SHP77 (cell line): ENCODE measurements around the gene BEND2.
"Not testable (repeated sequence)": the region's sequence is repeated elsewhere in the genome, so short reads cannot be mapped to it uniquely, and the experiment has no call there.

Source experiments
- DNase-seq, 2 experiments: peaks; one replicate each; lab custom pipeline; 2025; lab: John Stamatoyannopoulos, UW

The BEND2 gene

DNA sequence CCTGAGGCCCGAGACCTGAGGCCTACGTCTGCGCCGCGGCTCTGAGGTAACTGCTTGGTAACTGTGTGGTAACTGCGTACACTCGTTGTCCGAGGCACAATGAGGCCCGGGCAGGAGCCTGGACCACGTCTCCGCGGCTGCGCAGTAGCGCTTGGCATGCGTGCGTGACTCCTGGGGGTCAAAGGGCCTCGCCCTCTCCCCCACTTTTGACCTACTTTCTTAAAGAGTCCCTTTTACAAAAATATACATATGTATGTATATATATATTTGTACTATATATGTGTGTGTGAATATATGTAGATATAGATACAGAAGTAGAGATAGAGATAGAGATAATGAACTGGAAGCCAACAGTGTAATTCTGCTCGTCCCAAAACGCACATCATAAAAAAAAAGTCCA is at the start of gene BEND2:
BEND2 (minus strand) TSS at position 101 of the 400 bp plus-strand sequence. CDS start 136 bp downstream, outside the sequence.
- DNase-seq = no peak

DNA sequence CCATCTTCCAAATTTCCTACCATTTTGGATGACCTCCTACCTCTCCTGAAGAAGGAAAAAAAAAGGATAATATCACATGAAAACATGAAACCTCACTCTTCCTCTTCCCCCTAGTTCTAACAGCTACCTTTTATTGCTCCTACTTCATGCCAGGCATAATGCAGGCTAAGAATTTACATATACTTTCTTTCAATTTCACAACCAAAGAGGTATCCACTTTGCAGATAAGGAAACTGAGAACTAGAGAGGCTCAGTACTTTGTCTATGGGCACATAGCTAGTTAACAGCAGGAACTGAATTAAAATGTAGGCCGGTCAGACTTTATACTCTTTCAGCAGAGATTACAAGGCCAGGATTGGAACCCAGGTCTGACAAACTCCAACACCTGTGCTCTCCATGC is 34.4 kb upstream of the BEND2 start:
- DNase-seq = no peak

DNA sequence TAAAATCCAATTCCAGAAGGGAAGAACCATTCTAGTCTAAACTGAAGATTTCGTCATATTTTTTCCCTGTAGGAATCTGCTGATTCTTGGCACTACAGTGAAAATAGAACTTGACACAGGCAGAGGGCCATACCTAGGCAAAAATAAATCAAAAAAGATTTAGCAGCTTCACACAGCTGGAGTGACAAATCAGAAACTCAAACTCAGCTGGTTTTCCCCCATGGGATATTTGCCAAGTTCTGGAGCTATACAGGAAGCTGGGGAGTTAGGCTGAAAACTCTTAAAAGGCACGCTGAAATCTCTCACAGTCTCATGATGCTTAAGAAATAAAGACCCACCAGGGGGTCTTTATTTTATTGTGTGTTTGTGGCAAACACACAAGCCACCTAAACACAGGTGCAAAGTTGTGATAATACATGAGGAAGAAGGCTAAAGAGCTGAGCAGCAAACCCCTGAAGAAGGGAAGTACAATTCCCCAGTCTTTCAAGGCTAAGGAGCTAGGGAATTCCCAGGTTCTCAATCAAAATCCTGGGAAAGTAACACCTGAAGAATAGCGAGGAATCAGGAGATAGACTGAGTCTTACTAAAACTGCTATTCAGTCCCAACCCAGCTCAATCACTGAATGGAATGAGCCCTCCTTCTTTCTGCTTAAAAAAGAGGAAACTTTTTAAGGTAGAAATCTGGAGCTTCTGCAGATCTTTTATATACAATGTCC is 32.1 kb upstream of the BEND2 start:
- no peak for DNase-seq

GRCh38 chrX:18229646-18230045 is 9.0 kb upstream of the BEND2 start:
- DNase-seq = not testable (repeated sequence)

GRCh38 chrX:18228069-18228468 is 7.4 kb upstream of the BEND2 start:
- DNase-seq = no peak

DNA sequence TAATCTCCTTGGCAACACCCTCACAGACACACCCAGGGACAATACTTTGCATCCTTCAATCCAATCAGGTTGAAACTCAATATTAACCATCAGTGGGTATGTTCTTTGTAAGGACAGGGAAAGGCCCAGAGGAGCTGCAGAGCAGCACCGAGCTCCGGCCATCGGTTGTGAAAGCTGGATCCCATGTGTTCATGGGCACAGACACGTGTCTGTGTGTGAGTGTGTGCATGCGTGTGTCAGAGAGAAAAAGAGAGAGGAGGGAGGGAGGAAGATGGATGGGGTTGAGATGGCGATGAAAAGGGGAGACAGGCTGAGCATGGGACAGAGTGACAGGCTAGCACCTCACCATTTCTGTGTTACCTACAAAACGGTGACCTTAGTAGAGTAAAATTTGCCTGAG is 6.8 kb upstream of the BEND2 start:
- no peak for DNase-seq

DNA sequence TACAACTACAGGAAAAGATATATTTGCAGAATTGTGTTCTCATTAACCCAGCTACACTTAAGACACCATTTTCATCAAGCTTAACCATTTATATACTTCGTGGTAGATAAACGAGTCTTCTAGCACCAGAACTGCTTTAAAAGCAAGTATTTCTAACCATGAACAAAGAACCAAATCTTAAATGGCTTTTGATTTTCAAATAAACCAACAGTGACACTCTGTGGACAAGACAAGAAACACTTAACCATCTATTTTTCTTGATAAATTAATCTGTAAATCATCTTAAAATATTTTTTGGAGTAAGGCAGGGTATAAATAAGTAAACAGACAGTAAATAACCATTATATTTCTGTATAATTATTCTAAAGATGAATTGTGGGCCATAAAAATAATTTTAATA is 10.2 kb downstream of the BEND2 start:
- DNase-seq = peak in 1 of 2 experiments; percentile 16

- no peak for DNase-seq
Measured at GRCh38 chrX:18206657-18207056, 14.0 kb downstream of the BEND2 start.

DNA sequence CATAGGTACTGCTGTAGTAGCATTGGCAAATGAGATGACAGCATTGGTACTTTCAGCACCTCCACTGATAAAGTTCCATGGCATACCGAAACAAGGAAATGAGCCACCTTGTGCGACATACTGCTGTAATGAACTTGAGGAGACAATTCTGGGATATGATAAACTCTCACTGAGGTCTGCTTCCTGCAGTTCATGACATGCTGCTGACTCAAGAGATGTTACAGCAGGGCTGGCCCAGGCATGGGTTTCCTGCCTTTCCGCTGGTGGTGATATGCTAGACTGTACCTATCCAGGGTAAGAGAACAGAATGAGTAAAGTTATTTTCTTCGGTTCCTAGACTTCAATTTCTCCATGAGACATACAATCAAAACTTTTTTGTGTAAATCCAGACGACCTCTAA is 17.1 kb downstream of the BEND2 start:
- DNase-seq = no peak

DNA sequence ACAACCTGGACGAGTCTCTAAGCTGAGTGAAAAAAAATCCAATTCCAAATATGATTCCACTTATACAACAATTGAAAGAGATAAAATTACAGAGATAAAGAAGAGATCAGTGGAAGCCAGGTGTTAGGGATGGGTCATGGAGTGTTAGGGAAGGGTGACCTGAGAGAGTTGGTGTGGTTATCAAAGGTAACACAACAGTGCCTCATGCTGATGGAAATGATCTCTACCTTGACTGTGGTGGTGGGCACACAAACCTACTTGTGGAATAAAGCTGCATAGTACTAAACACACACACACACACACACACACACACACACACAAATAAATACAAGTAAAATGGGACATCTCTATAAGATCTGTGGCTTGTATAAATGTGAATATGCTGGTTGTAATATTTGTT is 26.0 kb downstream of the BEND2 start:
- no peak for DNase-seq

GRCh38 chrX:18179446-18179845 is 41.2 kb downstream of the BEND2 start:
- DNase-seq = no peak

- DNase-seq = no peak
Measured at GRCh38 chrX:18174971-18175370, 45.7 kb downstream of the BEND2 start.

- no peak for DNase-seq
Measured at GRCh38 chrX:18174209-18174608, 46.5 kb downstream of the BEND2 start.

DNA sequence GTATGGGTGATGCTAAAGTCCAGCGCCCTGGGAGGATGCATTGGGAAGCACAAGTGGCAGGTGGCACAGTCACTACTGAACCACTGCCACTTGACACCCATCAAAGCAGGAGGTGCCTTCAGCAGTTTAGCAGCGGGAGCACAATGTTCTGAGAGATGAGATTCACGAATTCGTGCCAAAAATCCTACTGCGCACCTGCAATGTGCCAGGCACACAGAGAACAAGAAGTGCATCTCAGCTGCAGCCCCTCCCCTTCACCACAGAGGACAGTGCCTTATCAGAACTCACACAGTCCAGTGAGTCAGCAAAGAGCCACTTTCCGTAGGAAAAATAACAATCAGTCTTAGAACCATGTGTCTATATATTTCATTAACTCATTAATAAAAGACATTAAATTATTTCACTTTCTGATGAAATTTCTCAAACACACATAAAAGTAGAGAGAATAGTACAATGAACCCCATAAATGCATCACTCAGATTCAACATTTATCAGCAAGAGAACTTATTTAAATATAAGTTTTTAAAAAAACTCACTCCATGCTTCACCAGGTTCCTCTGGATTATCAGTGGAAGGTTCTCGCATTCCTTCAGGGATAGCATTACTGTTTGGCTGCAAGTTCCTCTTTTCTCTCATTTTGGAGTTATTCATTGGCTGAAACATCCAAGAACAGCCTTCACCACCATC is 47.0 kb downstream of the BEND2 start:
- DNase-seq = peak; percentile 60 to 71

GRCh38 chrX:18172970-18173369 is 47.7 kb downstream of the BEND2 start:
- DNase-seq = no peak

- no peak for DNase-seq
Measured at GRCh38 chrX:18170910-18171309, 49.8 kb downstream of the BEND2 start.

- no peak for DNase-seq
Measured at GRCh38 chrX:18166068-18166467, 54.6 kb downstream of the BEND2 start.

DNA sequence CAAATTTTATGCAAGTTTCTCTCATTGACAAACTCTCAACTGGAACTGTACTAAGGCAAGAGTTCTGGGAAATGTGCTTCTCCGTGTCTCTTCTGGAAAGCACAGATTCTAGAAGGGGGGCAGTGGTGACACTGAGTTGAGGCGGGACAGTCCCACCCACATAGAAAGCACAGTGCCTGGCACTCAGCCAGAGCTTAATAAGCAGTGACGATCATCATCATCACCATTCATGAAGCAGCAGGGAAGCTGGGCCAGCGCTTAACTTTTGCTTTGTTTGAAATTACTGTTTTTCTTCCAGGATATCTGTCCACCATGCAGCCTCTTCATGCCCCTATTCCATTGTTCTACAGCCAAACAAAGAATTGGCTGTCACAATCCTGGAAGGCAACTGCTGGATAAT is 60.3 kb downstream of the BEND2 start:
- no peak for DNase-seq

GRCh38 chrX:18158963-18159362 is 61.7 kb downstream of the BEND2 start:
- no peak for DNase-seq

GRCh38 chrX:18151649-18152048 is 69.0 kb downstream of the BEND2 start:
- no peak for DNase-seq

- no peak for DNase-seq
Measured at GRCh38 chrX:18151157-18151556, 69.5 kb downstream of the BEND2 start.

GRCh38 chrX:18149454-18149853 is 71.2 kb downstream of the BEND2 start:
- no peak for DNase-seq

GRCh38 chrX:18146954-18147353 is 73.7 kb downstream of the BEND2 start:
- no peak for DNase-seq

DNA sequence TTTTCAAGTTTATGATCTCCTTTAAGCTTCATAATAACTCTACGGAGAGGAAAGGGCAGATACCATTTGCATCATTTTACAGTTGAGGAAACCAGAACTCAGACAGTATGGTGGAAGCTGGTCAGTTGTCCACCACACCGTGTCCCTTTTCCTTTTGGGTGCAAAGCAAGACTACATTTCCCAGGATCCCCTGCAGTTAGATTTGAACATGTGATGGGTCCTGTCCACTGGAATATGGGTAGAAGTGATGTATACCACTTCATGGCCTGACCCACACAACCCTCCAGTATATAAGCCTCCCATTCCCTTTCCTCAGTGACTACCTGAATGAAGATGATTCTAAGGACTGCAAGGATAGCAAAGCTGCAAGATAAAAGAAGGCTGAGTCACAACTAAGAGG is 74.7 kb downstream of the BEND2 start:
- DNase-seq = no peak
